KMS-11 (cell line): Measurements from ENCODE around the gene RNF2.

Experiments
- H2AFZ ChIP-seq: fragments of 200-600 bp; sonication (generic); 2 replicates; pipeline ENCODE4 v1.6.1; 2016; ENCODE audit warnings: antibody characterized with exemption, mixed run types, low read depth
- H3K27ac ChIP-seq: fragments of 200-600 bp; sonication (generic); 2 replicates; pipeline ENCODE4 v1.6.1; 2016; ENCODE audit warnings: mild to moderate bottlenecking, mixed run types
- H3K27me3 ChIP-seq: fragments of 200-600 bp; sonication (generic); 2 replicates; pipeline ENCODE4 v1.6.1; 2017; ENCODE audit warnings: mild to moderate bottlenecking, low read depth, mixed run types, moderate library complexity; ENCODE audit not compliant: insufficient read depth
- H3K36me3 ChIP-seq: fragments of 200-600 bp; sonication (generic); 2 replicates; pipeline ENCODE4 v1.6.1; 2017; ENCODE audit warnings: mild to moderate bottlenecking, mixed run types; ENCODE audit not compliant: insufficient read depth
- H3K4me1 ChIP-seq: fragments of 200-600 bp; sonication (generic); 2 replicates; pipeline ENCODE4 v1.6.1; 2016; ENCODE audit warnings: mild to moderate bottlenecking, low read depth, mixed run types; ENCODE audit not compliant: poor library complexity, severe bottlenecking
- H3K4me2 ChIP-seq: fragments of 200-600 bp; sonication (generic); 2 replicates; pipeline ENCODE4 v1.7.0; 2016; ENCODE audit warnings: mild to moderate bottlenecking, mixed run types
- H3K4me3 ChIP-seq: fragments of 200-600 bp; sonication (generic); IDR thresholded peaks from 2 replicates; pipeline ENCODE4 v1.6.1; 2017; ENCODE audit warnings: low read depth, low read length, mixed read lengths; ENCODE audit not compliant: insufficient read depth
- H3K79me2 ChIP-seq: fragments of 200-600 bp; sonication (generic); 2 replicates; pipeline ENCODE4 v1.6.1; 2016; ENCODE audit warnings: low read depth, mixed run types; ENCODE audit not compliant: insufficient read depth
- H3K9ac ChIP-seq: fragments of 200-600 bp; sonication (generic); 2 replicates; pipeline ENCODE4 v1.6.1; 2016; ENCODE audit warnings: mild to moderate bottlenecking, mixed run types
- H4K20me1 ChIP-seq: fragments of 200-600 bp; sonication (generic); 2 replicates; pipeline ENCODE4 v1.6.1; 2016; ENCODE audit warnings: mild to moderate bottlenecking, mixed run types; ENCODE audit not compliant: insufficient read depth
- TF ChIP-seq, protein P1 (sequence below): fragments of 200-600 bp; sonication (generic); conservative IDR thresholded peaks from 2 replicates; pipeline ENCODE4 v1.6.1; 2017; ENCODE audit warnings: low read depth, mild to moderate bottlenecking, antibody characterized with exemption, low read length, moderate library complexity, mixed read lengths

The RNF2 gene

DNA sequence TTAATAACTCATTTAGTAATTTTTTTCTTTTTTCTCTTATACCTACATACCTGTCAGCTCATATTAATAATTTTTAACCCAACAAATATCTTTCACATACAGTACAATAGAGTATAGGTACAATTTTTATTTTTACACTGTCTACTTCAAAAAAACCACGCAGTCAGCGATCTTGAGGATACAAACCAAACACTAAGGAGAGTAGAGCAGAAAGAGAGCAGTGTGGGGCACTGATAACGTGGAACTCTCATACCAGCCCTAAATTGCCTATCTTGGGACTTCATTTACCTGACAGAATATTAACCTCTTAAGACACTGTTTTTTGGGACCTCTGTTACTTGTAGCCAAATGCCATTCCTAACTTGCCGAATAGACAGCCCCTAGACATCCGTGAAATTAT, 105.9 kb downstream of the RNF2 start:
- no peaks in the 10 kb centered on the region for H4K20me1 ChIP-seq
- no peak overlapping the region for H2AFZ ChIP-seq
- H3K4me3 ChIP-seq = no peak overlapping the region
- no peak overlapping the region for H3K4me2 ChIP-seq
- H3K79me2 ChIP-seq = no peaks in the 10 kb centered on the region
- no peaks in the 10 kb centered on the region for H3K36me3 ChIP-seq
- TF ChIP-seq, protein P1, sequence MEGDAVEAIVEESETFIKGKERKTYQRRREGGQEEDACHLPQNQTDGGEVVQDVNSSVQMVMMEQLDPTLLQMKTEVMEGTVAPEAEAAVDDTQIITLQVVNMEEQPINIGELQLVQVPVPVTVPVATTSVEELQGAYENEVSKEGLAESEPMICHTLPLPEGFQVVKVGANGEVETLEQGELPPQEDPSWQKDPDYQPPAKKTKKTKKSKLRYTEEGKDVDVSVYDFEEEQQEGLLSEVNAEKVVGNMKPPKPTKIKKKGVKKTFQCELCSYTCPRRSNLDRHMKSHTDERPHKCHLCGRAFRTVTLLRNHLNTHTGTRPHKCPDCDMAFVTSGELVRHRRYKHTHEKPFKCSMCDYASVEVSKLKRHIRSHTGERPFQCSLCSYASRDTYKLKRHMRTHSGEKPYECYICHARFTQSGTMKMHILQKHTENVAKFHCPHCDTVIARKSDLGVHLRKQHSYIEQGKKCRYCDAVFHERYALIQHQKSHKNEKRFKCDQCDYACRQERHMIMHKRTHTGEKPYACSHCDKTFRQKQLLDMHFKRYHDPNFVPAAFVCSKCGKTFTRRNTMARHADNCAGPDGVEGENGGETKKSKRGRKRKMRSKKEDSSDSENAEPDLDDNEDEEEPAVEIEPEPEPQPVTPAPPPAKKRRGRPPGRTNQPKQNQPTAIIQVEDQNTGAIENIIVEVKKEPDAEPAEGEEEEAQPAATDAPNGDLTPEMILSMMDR = no peak
- H3K27ac ChIP-seq = no peak overlapping the region
- H3K27me3 ChIP-seq = no peaks in the 10 kb centered on the region
- no peak overlapping the region for H3K9ac ChIP-seq
- H3K4me1 ChIP-seq = peaks cover 21% of the 10 kb centered on the region
